Hepatic stellate cell (primary cell): Measurements from ENCODE around the gene STXBP6.

Source experiments
- DNase-seq: peaks from one replicate; pipeline ENCODE4 v3.0.0; 2011; ENCODE audit warnings: low spot score

Gene STXBP6

GRCh38 chr14:25052385-25052784, 2.4 kb upstream of the STXBP6 start:
- no peak for DNase-seq

DNA sequence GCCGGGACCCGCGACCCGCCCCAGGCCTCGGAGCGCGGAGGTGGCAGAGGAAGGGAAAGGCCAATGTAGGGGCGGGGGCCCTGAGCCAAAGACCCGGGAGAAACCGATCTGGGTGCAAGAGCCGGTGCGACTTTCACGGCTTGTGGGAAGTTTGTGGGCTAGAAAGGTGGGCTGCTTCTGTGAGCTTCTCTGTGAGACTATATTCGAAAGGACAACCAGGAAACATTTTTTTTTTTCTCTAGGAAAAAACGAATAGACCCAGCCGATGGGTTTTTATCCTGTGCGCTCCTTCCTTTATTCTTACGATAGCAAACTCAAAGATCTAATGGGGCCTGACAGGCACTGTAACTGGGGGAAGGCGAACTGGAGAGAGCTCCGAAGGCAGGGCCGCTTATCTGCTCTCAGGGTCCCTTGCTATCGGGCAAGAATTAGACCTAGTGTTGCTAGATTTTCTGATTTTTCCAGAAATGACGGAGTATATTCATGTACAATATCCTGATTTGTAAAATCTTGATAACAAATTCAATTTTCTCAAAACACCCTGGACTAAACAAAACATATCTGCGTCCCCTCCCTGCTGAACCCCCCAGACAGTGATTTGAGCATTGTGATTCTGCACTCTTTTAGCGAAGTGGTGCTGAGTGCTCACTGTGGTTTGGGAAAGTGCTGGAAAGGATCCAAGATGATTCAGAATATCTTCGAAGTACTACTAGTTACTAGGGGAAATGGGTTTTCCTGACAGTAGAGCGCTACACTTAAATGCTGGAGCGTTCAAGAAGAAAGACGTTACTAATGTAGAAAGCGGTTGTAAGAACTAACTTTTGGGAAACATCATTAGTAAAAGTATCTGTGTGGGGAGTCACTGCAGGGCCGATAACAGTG, 563 bp upstream of the STXBP6 start:
- peak; percentile 8 for DNase-seq

DNA sequence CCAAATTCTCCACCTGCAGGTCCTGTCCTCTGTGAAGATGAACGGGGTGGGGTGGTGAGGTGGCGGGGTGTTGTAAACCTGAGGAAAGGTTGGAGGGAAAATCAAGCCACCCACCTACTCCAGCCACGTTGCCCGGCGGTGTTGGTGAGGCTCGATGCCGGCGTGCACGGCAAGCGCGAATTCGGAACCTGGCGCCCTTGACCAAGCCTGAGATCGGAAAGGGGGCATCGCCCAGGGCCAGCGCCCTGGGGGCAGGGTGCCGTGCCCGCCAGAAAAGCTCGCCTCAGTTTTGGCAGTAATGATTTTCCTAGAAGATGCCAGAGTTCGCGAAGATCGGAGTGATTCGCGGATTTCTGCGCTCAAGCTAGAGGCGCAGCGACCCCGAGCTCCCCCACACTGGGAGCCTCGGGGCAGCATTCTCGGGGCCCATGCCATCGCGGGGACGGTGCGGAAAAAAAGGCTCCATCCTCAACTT, 817 bp downstream of the STXBP6 start:
- DNase-seq, result no peak

GRCh38 chr14:25048170-25049016, 1.6 kb downstream of the STXBP6 start:
- no peak for DNase-seq

GRCh38 chr14:25046301-25046943, 3.5 kb downstream of the STXBP6 start:
- DNase-seq, result no peak

DNA sequence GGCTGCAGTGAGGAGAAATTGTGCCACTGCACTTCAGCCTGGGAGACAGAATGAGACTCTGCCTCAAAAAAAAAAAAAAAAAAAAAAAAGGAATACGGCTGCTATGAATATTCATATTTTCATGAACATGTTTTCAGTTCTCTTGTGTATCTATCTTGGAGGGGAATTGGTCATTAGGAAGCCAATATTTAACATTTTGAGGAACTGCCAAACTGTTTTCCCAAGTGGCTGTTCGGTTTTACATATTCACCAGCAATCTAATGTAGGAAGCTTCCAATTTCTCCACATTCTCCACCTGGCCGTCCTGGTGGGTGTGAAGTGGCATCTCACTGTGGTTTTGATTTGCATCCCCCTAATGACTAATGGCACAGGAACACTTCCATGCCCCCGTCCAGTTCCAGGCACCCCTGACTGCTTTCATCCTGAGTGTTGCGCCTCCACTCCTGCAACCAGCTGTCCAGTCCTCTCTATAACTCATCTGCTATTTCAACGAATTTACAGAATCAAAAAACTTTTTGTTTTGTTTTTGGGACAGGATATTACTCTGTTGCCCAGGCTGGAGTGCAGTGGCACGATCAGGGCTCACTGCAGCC, 5.7 kb downstream of the STXBP6 start:
- no peak for DNase-seq

GRCh38 chr14:25042362-25043299, 7.3 kb downstream of the STXBP6 start:
- DNase-seq, result peak; percentile 33

DNA sequence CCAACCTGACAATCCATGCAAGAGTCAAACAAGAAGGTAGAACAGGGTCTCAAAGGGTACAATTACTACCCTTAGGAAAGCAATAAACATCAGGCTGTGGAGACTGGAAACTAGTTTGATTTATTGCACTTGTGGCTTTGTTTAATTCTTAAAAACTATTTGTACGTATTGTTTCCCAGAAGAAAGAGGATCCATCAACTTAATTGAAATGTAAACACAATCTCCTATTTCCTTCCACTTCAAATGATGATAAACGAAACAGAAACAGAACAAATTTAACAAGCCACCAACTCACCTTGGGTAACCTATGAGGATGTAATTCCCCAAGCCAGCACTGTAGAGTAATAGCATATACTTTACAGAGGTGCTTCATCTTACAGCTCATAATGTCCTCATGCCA, 8.0 kb downstream of the STXBP6 start:
- DNase-seq, result no peak

DNA sequence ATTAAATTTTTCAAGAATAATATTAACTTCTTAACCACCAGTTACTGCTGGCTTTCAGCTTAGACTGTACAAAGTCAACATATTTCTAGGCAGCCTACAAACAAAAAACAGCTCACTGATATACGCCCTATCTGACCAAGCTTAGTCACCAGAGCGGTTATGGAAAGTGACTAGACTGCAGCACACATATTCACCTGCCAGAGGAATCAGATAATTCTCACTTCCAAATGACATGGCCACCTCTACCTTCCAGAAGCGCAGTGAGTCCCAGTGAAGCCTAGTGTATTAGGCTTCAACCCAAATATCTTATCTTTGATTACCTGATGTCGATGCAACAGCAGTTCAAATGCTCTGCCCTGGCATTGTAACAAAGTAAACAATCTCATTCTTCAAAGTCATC, 8.5 kb downstream of the STXBP6 start:
- no peak for DNase-seq

GRCh38 chr14:25039933-25040332, 10.0 kb downstream of the STXBP6 start:
- no peak for DNase-seq

DNA sequence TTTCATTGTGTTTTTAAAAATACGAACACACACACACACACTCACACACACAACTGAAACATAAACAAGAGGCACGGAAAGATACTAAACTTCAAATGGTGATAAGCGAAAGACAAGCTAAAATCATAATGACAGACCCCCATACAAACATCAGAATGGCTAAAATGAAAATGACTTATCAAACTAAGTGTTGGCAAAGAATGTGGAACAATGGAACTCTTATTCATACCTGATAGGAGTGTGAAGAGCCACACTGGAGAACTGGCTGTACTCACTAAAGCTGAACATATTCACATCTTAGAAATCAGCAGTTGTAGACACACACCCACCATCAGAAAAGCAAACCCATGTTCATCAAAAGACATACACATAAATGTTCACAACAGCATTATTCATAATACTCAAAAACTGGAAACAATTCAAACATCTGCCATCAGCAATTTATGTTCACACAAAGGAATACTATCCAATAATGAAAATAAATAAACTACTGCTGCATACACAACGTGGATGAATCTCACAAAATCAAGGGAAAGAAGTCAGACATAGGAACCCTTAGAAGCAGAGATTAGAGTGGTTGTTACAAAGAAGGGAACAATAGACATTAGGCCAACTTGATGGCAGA, 11.8 kb downstream of the STXBP6 start:
- DNase-seq, result no peak

- DNase-seq, result no peak
Observed at GRCh38 chr14:25037032-25037431, 12.9 kb downstream of the STXBP6 start.

GRCh38 chr14:25034803-25035681, 14.9 kb downstream of the STXBP6 start:
- DNase-seq, result no peak

- no peak for DNase-seq
Observed at GRCh38 chr14:25033358-25033757, 16.6 kb downstream of the STXBP6 start.

DNA sequence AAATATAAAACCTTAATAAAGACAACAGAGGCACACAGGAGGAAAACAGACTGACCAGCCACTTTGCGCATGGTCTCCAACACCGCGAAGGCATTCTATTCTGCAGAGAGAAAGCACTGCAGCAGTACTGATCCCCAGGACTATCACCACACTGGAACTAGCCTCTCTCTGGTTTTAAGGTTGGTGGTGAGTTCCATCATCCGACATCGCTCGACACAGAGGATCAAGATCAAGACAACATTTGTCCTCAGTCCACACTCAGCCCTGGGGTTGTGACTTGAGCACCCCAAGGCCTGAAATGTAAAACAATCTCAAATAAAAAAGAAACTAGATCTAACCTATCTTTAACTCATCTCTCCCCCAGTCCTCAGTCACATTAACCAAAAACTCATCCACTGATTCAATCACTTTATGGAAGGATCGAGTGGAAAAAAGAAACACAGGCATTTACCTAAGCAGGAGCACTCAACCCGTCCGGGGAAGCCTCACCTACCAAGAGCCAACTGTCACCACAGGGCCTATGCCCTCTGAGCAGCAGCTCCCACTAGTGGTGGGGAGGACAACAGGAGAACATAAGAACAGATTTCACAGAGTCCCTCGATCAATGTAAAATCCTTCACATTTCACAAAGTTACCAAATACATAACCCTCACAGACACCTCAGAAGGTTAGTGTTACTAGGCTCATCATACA, 17.7 kb downstream of the STXBP6 start:
- DNase-seq, result no peak

GRCh38 chr14:25026476-25027137, 23.3 kb downstream of the STXBP6 start:
- no peak for DNase-seq

GRCh38 chr14:25019892-25020291, 30.1 kb downstream of the STXBP6 start:
- DNase-seq, result no peak

GRCh38 chr14:25017562-25017961, 32.4 kb downstream of the STXBP6 start:
- no peak for DNase-seq
